ENCODE data around the gene TMEM242.
"Not testable (repeated sequence)": the region's sequence is repeated elsewhere in the genome, so short reads cannot be mapped to it uniquely, and the experiment has no call there.

TMEM242 gene

GRCh38 chr6:157323255-157323965, at the start of gene TMEM242:
Gene TMEM242, minus strand, starts transcription at chr6:157323519. Its CDS starts 20 bp downstream, at chr6:157323499.
- DNase-seq (ENCODE audit: low spot score), result peak; percentile 75

GRCh38 chr6:157372501-157373280, 49.4 kb upstream of the TMEM242 start:
- DNase-seq (ENCODE audit: low spot score), result no peak

- DNase-seq (ENCODE audit: low spot score), result no peak
Measured at GRCh38 chr6:157370755-157371154, 47.4 kb upstream of the TMEM242 start.

DNA sequence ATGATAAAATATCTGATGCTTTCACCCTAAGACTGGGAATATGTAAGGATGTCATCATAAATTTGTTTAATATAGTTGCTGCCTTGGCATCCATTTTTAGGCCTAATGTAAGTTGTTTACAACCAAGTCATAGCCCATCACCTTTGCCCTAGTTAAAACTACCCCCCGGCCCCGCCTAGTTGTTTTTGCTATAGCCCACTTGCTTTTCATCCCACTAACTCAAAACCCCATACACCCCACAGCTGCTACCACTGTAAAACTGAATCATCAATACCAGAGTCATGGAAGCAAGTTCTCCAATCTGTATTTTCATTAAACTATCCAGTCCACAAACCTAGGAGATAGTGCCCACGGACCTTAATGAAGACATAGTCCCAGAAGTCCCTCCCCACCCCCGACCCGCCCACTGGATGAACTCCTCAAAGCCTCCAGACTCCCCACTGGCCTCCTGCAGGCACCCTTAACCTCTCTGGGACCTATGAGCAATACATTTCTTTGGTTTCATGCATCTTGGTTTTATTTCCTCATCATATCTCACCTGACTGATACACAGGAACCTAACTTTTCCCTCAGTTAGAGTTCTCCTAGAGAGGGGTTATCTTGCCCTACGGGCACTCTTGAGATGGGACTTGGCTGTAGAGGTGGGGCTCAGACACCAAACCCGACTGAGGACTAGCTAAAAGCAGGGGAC, 45.2 kb upstream of the TMEM242 start:
- no peak for DNase-seq (ENCODE audit: low spot score)

- no peak for DNase-seq (ENCODE audit: low spot score)
Measured at GRCh38 chr6:157366648-157367047, 43.3 kb upstream of the TMEM242 start.

DNA sequence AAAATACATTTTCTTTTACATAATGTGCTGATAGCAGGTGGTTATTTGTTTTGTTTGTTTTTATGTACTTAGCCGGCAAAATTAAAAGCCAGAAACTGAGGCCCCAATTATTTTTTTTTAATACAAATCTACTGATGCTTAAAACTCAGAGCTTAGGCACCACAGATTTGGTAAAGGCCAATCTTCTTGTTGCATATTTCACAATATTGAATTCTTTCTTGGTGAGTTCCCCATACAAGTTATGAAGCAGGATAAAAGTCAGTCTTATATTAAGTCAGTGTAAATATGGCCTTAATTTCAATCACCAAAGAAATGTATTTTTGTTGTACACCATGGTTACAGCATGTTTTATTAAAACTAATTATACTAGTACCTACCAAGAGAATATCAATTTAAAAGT, 41.4 kb upstream of the TMEM242 start:
- no peak for DNase-seq (ENCODE audit: low spot score)

DNA sequence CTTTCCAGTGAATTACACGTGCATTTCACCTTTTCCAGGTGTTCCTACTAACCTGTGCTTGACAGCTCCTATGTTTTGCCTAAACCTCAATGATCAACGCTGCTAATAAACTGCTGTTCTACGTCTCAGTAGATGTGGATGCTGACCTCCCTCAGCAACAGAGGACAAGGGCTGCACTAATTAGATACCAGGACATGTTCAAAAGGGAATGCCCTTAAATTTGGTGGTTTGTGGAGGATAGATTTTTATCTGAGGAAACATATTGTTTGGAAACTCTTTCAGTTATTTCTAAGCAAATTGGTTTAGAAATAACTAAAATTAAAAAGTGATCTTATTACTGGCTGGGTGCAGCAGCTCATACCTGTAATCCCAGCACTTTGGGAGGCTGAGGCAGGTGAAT, 38.6 kb upstream of the TMEM242 start:
- no peak for DNase-seq (ENCODE audit: low spot score)

DNA sequence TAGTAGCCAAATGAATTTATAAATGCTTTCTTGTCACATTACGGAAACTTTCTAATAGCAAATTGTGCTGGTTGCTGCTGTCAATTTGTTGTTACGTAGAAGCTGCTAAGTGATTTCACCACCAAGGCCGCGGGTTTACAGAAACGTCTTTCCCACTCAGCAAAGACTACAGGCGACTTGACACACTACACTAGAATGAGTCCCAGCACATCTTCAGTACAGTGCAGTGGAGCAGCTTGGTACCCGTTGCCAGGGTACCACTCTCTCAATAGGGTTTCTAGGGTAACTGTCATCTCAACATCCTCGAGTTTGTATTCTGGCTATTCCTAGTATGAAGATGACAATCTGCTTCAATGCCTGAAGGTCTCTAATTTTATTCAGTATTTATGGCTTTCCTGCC, 35.0 kb upstream of the TMEM242 start:
- no peak for DNase-seq (ENCODE audit: low spot score)

DNA sequence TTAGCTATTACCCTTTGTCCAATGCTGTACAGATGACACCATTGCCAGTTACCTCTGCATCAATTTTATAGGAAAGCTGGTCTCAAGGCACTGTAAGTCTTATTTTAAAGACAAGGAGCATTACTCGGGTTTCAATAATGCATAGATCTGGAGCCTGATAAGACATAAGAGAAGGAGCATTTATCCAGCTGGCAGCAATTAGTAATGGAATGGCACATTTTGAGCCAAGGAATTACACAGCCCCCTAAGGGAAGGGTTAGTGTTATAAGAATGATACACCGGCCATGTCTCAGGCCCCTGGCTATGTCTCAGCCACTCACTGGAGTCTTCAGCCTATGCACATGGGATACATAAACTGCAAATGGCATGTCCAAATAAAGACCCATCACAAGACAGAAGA, 23.1 kb upstream of the TMEM242 start:
- DNase-seq (ENCODE audit: low spot score), result no peak

DNA sequence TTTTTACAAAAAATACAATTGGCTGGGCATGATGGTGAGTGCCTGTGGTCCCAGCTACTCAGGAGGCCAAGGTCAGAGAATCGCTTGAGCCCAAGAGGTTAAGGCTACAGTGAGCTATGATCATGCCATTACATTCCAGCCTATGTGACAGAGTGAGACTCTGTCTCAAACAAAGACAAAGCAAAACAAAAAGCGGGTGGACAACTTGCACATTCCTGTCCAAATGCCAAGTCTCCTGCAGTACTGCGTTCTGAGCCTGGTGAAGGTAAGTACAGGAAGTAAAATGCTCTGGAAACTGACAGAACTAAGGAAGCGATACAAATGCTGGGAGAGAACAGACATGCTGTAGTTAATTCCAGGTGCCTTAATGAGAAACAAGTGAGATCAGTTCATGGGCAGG, 20.4 kb upstream of the TMEM242 start:
- no peak for DNase-seq (ENCODE audit: low spot score)

GRCh38 chr6:157339432-157339831, 16.1 kb upstream of the TMEM242 start:
- DNase-seq (ENCODE audit: low spot score), result no peak

- no peak for DNase-seq (ENCODE audit: low spot score)
Measured at GRCh38 chr6:157337751-157338150, 14.4 kb upstream of the TMEM242 start.

DNA sequence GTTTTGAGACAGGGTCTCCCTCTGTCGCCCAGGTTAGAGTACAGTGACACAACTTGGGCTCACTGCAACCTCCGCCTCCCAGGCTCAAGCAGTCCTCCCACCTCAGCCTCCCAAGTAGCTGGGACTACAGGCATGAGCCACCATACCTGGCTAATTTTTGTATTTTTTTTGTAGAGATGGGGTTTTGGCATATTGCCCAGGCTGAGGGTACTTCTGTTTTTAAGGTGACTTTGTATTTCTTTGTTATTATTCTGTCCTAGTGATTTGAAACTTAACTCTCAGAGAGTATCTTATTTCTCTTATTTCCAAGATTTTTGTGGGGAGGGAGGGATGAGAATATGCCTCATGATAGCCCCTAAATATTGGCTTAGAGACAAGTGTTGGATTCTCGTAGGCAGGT, 14.0 kb upstream of the TMEM242 start:
- DNase-seq (ENCODE audit: low spot score), result not testable (repeated sequence)

DNA sequence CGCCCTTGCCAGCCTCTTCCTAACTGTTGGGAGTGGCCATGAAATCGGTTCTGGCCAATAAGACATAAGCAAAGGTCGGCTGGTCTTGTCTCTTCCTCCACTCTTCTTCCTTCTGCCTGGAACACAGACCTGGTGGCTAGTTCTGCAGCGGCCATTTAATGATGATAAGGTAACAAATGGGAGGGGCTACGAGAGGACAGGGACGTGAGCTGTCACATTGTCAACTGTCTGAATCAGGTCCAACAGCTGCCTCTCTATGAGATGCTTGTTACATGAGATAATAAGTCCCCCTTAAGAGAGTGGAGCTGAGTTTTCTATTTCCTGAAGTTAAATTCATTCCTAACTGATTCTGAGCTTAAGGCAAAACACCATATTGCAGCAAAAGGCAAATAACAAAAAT, 12.5 kb upstream of the TMEM242 start:
- no peak for DNase-seq (ENCODE audit: low spot score)

GRCh38 chr6:157333956-157334355, 10.6 kb upstream of the TMEM242 start:
- no peak for DNase-seq (ENCODE audit: low spot score)

DNA sequence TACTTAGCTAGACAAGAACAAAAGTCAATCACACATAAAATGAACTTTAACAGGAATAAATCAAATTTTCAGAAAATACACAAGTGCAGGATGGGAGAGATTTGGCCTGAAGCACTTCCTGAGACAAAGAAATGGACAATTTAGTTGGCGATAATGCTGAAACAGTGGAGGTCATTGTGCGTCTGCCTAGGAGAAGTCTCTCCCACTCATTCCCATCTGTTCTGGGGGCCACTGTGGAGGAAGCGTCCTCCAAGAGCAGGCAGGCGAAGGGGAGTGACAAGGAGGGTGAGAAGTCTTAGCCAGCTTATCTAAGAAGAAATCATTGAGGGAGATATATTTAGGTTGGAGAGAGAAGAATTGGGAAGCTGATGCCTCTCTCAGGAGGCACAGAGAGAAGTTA, 10.2 kb upstream of the TMEM242 start:
- DNase-seq (ENCODE audit: low spot score), result peak; percentile 70

- DNase-seq (ENCODE audit: low spot score), result no peak
Measured at GRCh38 chr6:157332813-157333212, 9.5 kb upstream of the TMEM242 start.

- no peak for DNase-seq (ENCODE audit: low spot score)
Measured at GRCh38 chr6:157330831-157331230, 7.5 kb upstream of the TMEM242 start.

DNA sequence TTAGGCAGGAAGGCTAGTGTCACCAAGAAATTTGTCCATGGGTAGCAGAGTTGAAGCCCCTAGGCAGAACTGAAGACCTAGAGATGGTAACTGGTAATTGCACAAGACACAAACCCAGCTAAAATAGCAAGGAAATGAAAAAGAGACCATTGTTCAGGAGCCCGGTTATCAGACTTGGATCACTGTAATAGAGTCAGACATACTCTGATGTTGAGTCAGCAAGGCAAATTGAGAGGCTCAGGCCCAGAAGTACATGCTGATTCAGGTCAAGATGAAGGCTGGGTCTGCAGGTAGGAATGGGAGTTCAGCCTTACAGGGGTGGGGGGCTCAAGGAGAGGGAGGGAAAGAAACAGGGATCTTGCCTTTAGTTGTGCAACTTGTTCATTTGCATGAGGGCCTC, 6.5 kb upstream of the TMEM242 start:
- DNase-seq (ENCODE audit: low spot score), result peak; percentile 57

DNA sequence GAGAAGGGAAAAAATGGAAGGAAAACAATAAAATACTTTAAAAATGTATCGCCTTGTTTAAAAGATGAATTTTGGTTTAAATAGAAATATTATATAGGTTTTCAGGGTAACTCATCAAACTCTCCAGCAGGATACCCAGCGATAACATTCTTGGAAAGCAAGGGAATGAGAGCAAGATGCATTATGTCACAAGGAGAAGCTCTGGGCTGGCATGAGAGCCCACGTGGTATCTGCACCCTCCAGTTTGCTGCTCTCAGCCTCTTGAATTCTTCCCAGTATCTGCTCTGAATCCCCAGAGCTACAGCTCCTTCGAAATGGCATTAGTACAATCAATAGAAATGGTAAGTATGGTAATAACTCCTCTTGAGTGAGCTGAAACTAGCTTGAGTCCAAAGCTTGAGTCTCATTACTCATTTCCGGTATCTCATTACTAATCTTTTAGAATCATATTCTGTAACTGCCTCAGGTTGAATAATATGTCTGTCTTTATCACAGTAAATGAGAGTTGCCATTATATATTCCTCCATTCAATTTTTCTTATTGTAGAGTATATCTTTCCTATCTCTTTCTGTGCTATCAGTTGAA, 4.9 kb upstream of the TMEM242 start:
- peak; percentile 39 for DNase-seq (ENCODE audit: low spot score)

DNA sequence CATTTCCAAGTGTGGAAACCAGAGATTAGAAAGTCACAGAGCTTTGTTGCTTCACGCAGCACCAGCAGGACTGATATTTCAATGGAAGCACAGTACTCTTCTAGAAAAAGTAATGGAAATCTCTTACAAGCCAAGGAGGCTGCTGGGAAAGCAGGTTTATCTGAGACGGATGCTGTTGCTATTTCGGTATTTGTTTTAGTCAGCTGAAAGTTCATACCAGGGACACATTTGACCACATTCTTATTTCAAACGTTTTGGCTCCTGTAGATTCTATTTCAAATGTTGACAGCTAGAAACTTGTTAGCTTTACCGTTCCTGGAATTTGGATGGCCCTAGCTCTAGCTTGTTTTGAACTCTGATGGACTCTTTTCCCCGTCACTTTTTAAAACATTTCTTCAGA, 3.7 kb upstream of the TMEM242 start:
- no peak for DNase-seq (ENCODE audit: low spot score)

DNA sequence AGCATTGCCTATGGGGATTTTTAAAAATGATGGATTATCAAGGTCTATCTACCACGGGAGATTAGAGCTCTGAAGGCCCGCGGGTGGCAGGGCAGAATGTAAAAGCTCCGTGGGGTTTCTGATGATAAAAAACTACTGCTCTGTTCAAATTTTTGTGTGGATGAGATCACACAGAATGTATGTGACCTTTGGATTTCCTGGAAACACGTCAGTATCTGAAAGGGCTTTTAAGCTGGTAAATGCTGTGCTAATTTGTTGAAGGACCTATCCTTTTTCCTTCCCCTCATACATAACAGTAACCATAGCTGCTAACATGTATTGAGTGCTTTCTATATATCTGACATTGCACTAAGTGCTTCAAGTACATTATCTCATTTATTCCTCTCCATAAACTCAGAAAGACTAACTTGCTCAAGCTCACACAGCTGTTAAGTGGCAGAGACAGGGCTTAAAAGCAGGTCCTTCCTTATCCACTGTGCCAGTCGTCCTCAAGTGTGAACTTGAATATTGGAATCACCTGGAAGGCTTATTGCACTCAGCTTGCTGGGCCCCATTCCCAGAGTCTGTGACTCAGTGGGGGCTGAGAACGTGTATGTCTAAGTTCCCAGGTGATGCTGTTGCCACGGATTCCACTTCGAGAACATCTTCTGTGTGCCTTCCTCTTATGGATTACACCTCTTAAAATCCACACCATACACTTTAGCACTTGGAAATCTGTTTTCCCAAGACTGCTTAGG, 1.9 kb upstream of the TMEM242 start:
- no peak for DNase-seq (ENCODE audit: low spot score)
